Ascending aorta (tissue), 2 donors: ENCODE measurements around the gene GABPA. TPM values are rescaled to one million over a fixed set of nuclear protein-coding genes. Genes with fewer than 3 reads are reported as not detected.

Experiments used
- DNase-seq, 2 donors: peaks; one replicate each; pipeline ENCODE4 v3.0.0-alpha.2; 2019; ENCODE audit warnings: low spot score in 2 of 2
- H3K27ac ChIP-seq, 2 donors: fragments of 200-600 bp; sonication (generic); one replicate each; pipeline ENCODE4 v1.5.1; 2016 to 2017; ENCODE audit warnings: mild to moderate bottlenecking in 1 of 2
- H3K27me3 ChIP-seq: fragments of 200-600 bp; sonication (generic); one replicate; pipeline ENCODE4 v1.5.1; 2017
- H3K36me3 ChIP-seq, 2 donors: fragments of 200-600 bp; sonication (generic); one replicate each; pipeline ENCODE4 v1.5.1; 2016
- H3K4me1 ChIP-seq, 2 donors: fragments of 200-600 bp; sonication (generic); one replicate each; pipeline ENCODE4 v1.5.1; 2016 to 2017; ENCODE audit warnings: mild to moderate bottlenecking in 1 of 2
- H3K4me3 ChIP-seq, 2 donors: fragments of 200-600 bp; sonication (generic); one replicate each; pipeline ENCODE4 v1.5.1; 2016 to 2017; ENCODE audit warnings: mild to moderate bottlenecking in 1 of 2
- H3K9me3 ChIP-seq, 2 donors: fragments of 200-600 bp; sonication (generic); one replicate each; pipeline ENCODE4 v1.5.1; 2016
- intact Hi-C: fragments of 100-400 bp; cut with DNase I; formaldehyde crosslinking; loops from one replicate; pipeline ENCODE4 v1.15.1; 2023
- total RNA-seq: library from RNA; depleted of rRNA; stranded (reverse); fragments of >200 nt; gene quantifications from one replicate; pipeline ENCODE4 v1.1.0, GENCODE V29; 2016
- TF ChIP-seq, protein P1 (sequence below), 3 experiments: fragments of 200-600 bp in 2 of 3; fragments of 450-650 bp in 1 of 3; sonication (generic) in 2 of 3; IDR thresholded peaks; one replicate each; pipeline ENCODE4 v1.5.1; 2016 to 2019; ENCODE audit warnings: antibody characterized with exemption in 3 of 3, mild to moderate bottlenecking in 1 of 3, moderate library complexity in 1 of 3

The GABPA gene
- total RNA-seq, 1 donor from 2014 or later, result 8.9 TPM

DNA sequence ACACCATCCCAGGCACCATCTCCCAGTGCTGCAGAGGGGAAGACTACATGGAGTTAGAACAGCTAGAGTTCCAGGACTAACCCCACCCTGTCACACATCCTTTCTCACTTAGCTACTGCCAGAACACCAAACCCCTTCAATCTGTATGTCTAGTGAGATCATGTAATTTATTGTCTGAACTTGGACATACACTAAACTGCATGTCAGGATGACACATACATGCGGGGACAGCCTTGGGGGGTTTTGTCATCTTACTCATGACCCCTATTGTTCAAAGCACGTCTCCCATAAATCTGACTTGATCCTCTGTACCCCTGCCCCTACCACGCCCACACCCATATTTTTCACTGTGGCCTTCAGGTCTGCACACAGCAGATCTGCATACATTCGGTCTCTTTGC is 71.3 kb downstream of the GABPA start:
- Histone ChIP-seq H3K27ac (no peak overlapping the region), H3K36me3 (no peaks in the 10 kb centered on the region), H3K4me3 (no peak overlapping the region), H3K9me3 (no peaks in the 10 kb centered on the region), H3K27me3 (no peaks in the 10 kb centered on the region), H3K4me1 (no peaks in the 10 kb centered on the region)
- intact Hi-C loops, result no loop called here
- TF ChIP-seq, protein P1, sequence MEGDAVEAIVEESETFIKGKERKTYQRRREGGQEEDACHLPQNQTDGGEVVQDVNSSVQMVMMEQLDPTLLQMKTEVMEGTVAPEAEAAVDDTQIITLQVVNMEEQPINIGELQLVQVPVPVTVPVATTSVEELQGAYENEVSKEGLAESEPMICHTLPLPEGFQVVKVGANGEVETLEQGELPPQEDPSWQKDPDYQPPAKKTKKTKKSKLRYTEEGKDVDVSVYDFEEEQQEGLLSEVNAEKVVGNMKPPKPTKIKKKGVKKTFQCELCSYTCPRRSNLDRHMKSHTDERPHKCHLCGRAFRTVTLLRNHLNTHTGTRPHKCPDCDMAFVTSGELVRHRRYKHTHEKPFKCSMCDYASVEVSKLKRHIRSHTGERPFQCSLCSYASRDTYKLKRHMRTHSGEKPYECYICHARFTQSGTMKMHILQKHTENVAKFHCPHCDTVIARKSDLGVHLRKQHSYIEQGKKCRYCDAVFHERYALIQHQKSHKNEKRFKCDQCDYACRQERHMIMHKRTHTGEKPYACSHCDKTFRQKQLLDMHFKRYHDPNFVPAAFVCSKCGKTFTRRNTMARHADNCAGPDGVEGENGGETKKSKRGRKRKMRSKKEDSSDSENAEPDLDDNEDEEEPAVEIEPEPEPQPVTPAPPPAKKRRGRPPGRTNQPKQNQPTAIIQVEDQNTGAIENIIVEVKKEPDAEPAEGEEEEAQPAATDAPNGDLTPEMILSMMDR (IDR thresholded peaks at IDR 0.05), result no peak
- no peak for DNase-seq

DNA sequence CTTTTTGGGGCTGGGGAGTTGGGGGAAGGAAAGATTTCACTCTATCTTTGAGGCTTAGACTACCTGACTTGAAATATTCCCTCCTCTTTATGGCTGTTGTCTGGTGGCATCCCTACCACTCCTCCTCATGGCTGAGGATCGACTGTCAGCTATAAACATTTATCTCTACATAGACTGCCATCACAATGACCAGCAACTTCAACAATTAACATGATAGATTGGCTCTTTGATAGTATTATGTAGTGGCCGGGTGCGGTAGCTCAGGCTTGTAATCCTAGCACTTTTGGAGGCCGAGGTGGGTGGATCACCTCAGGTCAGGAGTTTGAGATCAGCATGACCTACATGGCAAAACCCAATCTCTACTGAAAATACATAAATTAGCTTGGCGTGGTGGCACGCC is 72.4 kb downstream of the GABPA start:
- Histone ChIP-seq H3K27ac (no peak overlapping the region), H3K36me3 (no peaks in the 10 kb centered on the region), H3K9me3 (no peaks in the 10 kb centered on the region), H3K4me1 (no peaks in the 10 kb centered on the region), H3K27me3 (no peaks in the 10 kb centered on the region), H3K4me3 (no peak overlapping the region)
- intact Hi-C loops, result no loop called here
- DNase-seq, result no peak
- TF ChIP-seq, protein P1 (IDR thresholded peaks at IDR 0.05), result no peak

DNA sequence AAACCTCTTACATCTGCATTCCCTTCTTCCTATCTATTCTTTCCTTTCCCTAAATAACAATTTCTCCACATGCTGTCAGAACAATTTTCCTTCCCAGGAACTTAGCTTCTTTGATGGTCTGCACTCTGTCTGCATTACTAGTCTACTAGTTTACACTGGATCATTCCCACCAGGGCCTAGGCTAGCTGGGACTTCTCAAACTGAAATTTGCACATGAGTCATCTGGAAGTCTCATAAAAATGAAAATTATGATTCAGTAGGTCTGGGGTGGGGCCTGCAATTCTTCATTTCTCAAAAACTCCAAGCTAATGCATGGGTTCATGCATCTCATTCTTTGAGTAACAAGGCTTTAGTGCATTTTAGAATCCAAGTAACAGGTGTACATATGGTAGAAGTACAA is 74.2 kb downstream of the GABPA start:
- no peak for DNase-seq
- Histone ChIP-seq H3K4me1 (no peaks in the 10 kb centered on the region), H3K36me3 (no peaks in the 10 kb centered on the region), H3K27ac (no peak overlapping the region), H3K9me3 (no peaks in the 10 kb centered on the region), H3K4me3 (no peak overlapping the region), H3K27me3 (no peaks in the 10 kb centered on the region)
- intact Hi-C loops, result no loop called here
- TF ChIP-seq, protein P1 (IDR thresholded peaks at IDR 0.05), result no peak

DNA sequence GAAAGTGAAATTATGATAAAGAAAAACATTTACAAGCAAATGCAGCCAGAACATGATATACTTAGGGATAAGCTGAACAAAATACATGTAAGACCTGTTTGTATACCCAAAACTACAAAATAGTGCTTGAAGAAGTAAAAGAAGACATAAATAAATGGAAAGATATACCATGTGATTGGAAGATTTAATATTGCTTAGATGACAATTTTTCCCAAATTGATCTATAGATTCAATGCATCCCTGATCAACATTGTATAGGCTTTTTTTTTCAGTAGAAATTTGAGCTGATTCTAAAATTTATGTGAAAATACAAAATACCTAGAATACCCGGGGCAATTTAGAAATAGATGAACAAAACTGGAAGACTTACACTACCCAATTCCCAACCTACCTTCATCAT is 76.4 kb downstream of the GABPA start:
- no peaks in the 10 kb centered on the region for H3K4me1 ChIP-seq
- intact Hi-C loops, result no loop called here
- TF ChIP-seq, protein P1 (IDR thresholded peaks at IDR 0.05), result no peak
- H3K4me3 ChIP-seq, result no peak overlapping the region
- DNase-seq, result no peak
- H3K9me3 ChIP-seq, result no peaks in the 10 kb centered on the region
- H3K36me3 ChIP-seq, result no peaks in the 10 kb centered on the region
- no peaks in the 10 kb centered on the region for H3K27me3 ChIP-seq
- H3K27ac ChIP-seq, result no peak overlapping the region

DNA sequence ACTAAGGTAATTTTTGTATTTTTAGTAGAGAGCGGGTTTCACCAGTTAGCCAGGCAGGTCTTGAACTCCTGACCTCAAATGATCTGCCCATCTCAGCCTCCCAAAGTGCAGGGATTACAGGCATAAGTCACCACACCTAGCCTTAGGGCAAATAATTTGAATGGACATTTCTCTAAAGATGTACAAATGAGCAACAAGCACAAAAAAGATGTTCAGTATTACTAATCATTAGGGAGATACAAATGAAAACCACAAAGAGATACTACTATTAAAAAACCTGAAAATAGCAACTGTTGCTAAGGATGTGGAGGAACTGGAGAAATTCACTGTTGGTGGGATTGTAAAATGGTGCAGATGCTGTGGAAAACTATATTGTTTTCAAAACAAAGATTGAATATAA is 79.1 kb downstream of the GABPA start:
- TF ChIP-seq, protein P1 (IDR thresholded peaks at IDR 0.05), result no peak
- no peak for DNase-seq
- Histone ChIP-seq H3K27me3 (no peaks in the 10 kb centered on the region), H3K27ac (no peak overlapping the region), H3K36me3 (no peaks in the 10 kb centered on the region), H3K9me3 (no peaks in the 10 kb centered on the region), H3K4me1 (no peaks in the 10 kb centered on the region), H3K4me3 (no peak overlapping the region)
- intact Hi-C loops, result no loop called here

DNA sequence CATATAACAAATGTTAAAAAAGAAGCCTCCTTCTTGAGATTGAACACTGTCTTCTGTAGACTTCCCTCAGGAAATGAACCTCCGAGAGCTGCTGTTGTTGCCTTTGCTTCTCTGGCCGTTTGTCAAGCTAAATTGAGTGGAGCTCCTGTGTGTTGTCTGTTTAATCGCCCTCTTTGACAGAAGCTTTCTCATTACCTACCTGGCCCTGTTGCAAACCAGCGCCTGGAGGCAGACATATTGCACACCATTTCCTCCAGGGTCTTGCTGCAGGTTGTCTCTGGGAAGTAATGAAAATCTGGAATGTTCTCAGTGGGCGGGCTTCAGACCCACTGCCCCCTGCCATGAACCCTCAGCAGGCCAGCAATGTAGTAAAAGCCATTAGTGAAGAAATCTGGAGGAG is 83.3 kb downstream of the GABPA start:
- H3K27me3 ChIP-seq, result no peaks in the 10 kb centered on the region
- no peak overlapping the region for H3K4me3 ChIP-seq
- no peak overlapping the region for H3K27ac ChIP-seq
- TF ChIP-seq, protein P1 (IDR thresholded peaks at IDR 0.05), result no peak
- H3K4me1 ChIP-seq, result no peaks in the 10 kb centered on the region
- intact Hi-C loops, result no loop called here
- H3K9me3 ChIP-seq, result no peaks in the 10 kb centered on the region
- H3K36me3 ChIP-seq, result no peaks in the 10 kb centered on the region
- DNase-seq, result no peak
